HepG2 (cell line): ENCODE results near the gene C22orf31. TPM values are rescaled to one million over a fixed set of nuclear protein-coding genes. Genes with fewer than 3 reads are reported as not detected.

Source experiments
- BORCS8-MEF2B ChIP-seq: sonication (generic); formaldehyde crosslinking; IDR thresholded peaks from 2 replicates; pipeline ENCODE4 v1.8.0; 2022; ENCODE audit warnings: mild to moderate bottlenecking, missing genetic modification reagents
- CHCHD3 ChIP-seq: sonication (generic); formaldehyde crosslinking; IDR thresholded peaks from 2 replicates; pipeline ENCODE4 v1.8.0; 2022; ENCODE audit warnings: mild to moderate bottlenecking, missing genetic modification reagents, moderate library complexity
- DMTF1 ChIP-seq: sonication (generic); formaldehyde crosslinking; IDR thresholded peaks from 2 replicates; pipeline ENCODE4 v1.4.0; 2020; ENCODE audit warnings: mild to moderate bottlenecking, missing genetic modification reagents
- GLMP ChIP-seq: sonication (generic); formaldehyde crosslinking; IDR thresholded peaks from 2 replicates; pipeline ENCODE4 v1.9.0; 2021; ENCODE audit warnings: missing genetic modification reagents, mild to moderate bottlenecking, borderline replicate concordance
- KDM3A ChIP-seq: IDR thresholded peaks from 2 replicates; pipeline ENCODE4 v1.6.1; 2018; ENCODE audit warnings: low read depth, missing compliant biosample characterization
- KMT2B ChIP-seq: IDR thresholded peaks from 2 replicates; pipeline ENCODE4 v1.6.1; 2016; ENCODE audit warnings: missing genetic modification reagents, missing compliant biosample characterization
- NFKBIZ ChIP-seq: IDR thresholded peaks from 2 replicates; pipeline ENCODE4 v1.6.1; 2018; ENCODE audit warnings: missing genetic modification reagents, missing compliant biosample characterization
- SALL2 ChIP-seq: sonication (generic); formaldehyde crosslinking; IDR thresholded peaks from 2 replicates; pipeline ENCODE4 v1.8.1; 2023; ENCODE audit warnings: mild to moderate bottlenecking, missing genetic modification reagents, inconsistent platforms
- SRSF9 ChIP-seq: fragments of 200-400 bp; formaldehyde crosslinking; IDR thresholded peaks from 2 replicates; pipeline ENCODE4 v1.6.1; 2018; ENCODE audit warnings: borderline replicate concordance, mild to moderate bottlenecking, low read depth, low read length; ENCODE audit not compliant: insufficient read depth, poor library complexity, severe bottlenecking
- TFAP4 ChIP-seq: sonication (generic); IDR thresholded peaks from 2 replicates; pipeline ENCODE4 v1.6.1; 2016; ENCODE audit warnings: low read depth, borderline replicate concordance
- ZBTB10 ChIP-seq: sonication (generic); formaldehyde crosslinking; IDR thresholded peaks from 2 replicates; pipeline ENCODE4 v1.4.0; 2020; ENCODE audit warnings: missing genetic modification reagents, borderline replicate concordance
- ZBTB43 ChIP-seq: sonication (generic); formaldehyde crosslinking; conservative IDR thresholded peaks from 2 replicates; pipeline ENCODE4 v1.4.0; 2020; ENCODE audit warnings: missing genetic modification reagents
- ZBTB7B ChIP-seq: sonication (generic); formaldehyde crosslinking; IDR thresholded peaks from 2 replicates; pipeline ENCODE4 v1.4.0; 2020; ENCODE audit warnings: missing genetic modification reagents
- ZHX1 ChIP-seq: sonication (generic); formaldehyde crosslinking; IDR thresholded peaks from 2 replicates; pipeline ENCODE4 v1.8.1; 2022; ENCODE audit warnings: low read depth, mild to moderate bottlenecking, missing genetic modification reagents
- ZNF205 ChIP-seq: IDR thresholded peaks from 2 replicates; pipeline ENCODE4 v1.6.1; 2018; ENCODE audit warnings: missing biosample characterization, missing genetic modification reagents
- ZNF577 ChIP-seq: sonication (generic); formaldehyde crosslinking; IDR thresholded peaks from 2 replicates; pipeline ENCODE4 v1.4.0; 2020; ENCODE audit warnings: mild to moderate bottlenecking, low read depth, missing genetic modification reagents, borderline replicate concordance
- ZNF772 ChIP-seq: sonication (generic); formaldehyde crosslinking; IDR thresholded peaks from 2 replicates; pipeline ENCODE4 v1.5.0; 2020; ENCODE audit warnings: mild to moderate bottlenecking, missing genetic modification reagents
- polyA plus RNA-seq, 8 experiments: library from polyadenylated mRNA; depleted of rRNA in 3 of 8; stranded (reverse) in 7 of 8; unstranded in 1 of 8; fragments of >200 nt; fragmentation: Illumina TruSeq in 4 of 8; extraction: Trizol in 4 of 8; gene quantifications; 2 replicates each; pipeline versions ENCODE4 v1.2.1 to v1.2.3, GENCODE V29; 2011 to 2016; ENCODE audit warnings: low read depth in 4 of 8, missing spikeins in 1 of 8, mixed read lengths in 1 of 8; ENCODE audit not compliant: insufficient read depth in 1 of 8
- total RNA-seq, 5 experiments: library from RNA; depleted of rRNA; stranded (reverse); fragments of >200 nt; fragmentation: Illumina TruSeq; extraction: Trizol; gene quantifications; 2 replicates each; pipeline ENCODE4 v1.2.3, GENCODE V29; 2016; ENCODE audit warnings: low read depth in 1 of 5

The C22orf31 gene
- total and polyA plus RNA-seq, 2 of the 13 experiments (the other 11 are each of a cell fraction or from before 2014, with no cell fraction given): not detected

- TF ChIP-seq DMTF1 (CRISPR knock-in tag) (no peak), ZNF577 (CRISPR knock-in tag) (no peak), SALL2 (CRISPR knock-in tag) (no peak; the same call in 1 of the 2 replicates), TFAP4 (peak; percentile 67; the same call in 1 of the 2 replicates), ZBTB43 (CRISPR knock-in tag) (0 out of 2 replicates have a peak, but pooled peaks have one; percentile 61), ZBTB10 (CRISPR knock-in tag) (peak; percentile 68; the same call in 1 of the 2 replicates), ZHX1 (CRISPR knock-in tag) (no peak), GLMP (CRISPR knock-in tag) (no peak), CHCHD3 (CRISPR knock-in tag) (no peak), ZNF205 (CRISPR knock-in tag) (no peak), NFKBIZ (CRISPR knock-in tag) (0 out of 2 replicates have a peak, but pooled peaks have one; percentile 55), KDM3A (peak; percentile 89), BORCS8-MEF2B (CRISPR knock-in tag) (no peak), ZBTB7B (CRISPR knock-in tag) (peak; percentile 96), ZNF772 (CRISPR knock-in tag) (no peak; the same call in 1 of the 2 replicates), KMT2B (no peak; the same call in 1 of the 2 replicates), SRSF9 (no peak)
These were observed 30.9 kb downstream of the C22orf31 start (continued) for GRCh38 chr22:29030618-29031226.
